ENCODE measurements around the gene IGIP.

The IGIP gene

GRCh38 chr5:140107312-140108092, 18.2 kb upstream of the IGIP start:
- Mint-ChIP-seq H3K27ac (peak overlapping the region; percentile 99), H3K36me3 (peaks cover 0 to 4% of the 10 kb centered on the region in 2 donors), H3K27me3 (peaks cover 6 to 11% of the 10 kb centered on the region in 2 donors), H3K9me3 (no peaks in the 10 kb centered on the region), H3K4me1 (peaks cover 25 to 30% of the 10 kb centered on the region in 2 donors), H3K4me3 (peak overlapping the region; percentile 94)
- ATAC-seq (replicated peaks) (peak; percentile 89 to 93), DNase-seq (peak; percentile 90)

- peaks cover 0 to under 1% of the 10 kb centered on the region in 2 donors for H3K36me3 Mint-ChIP-seq
- peak overlapping the region; percentile 94 for H3K4me3 Mint-ChIP-seq
- no peaks in the 10 kb centered on the region for H3K9me3 Mint-ChIP-seq
- H3K4me1 Mint-ChIP-seq: peaks cover 30 to 38% of the 10 kb centered on the region in 2 donors
- ATAC-seq (replicated peaks) (peak in 1 of 2 donors; percentile 3), DNase-seq (no peak)
- peak overlapping the region; percentile 99 for H3K27ac Mint-ChIP-seq
- peaks cover 6 to 7% of the 10 kb centered on the region in 2 donors for H3K27me3 Mint-ChIP-seq
Observed at GRCh38 chr5:140108093-140109017, 17.4 kb upstream of the IGIP start.

GRCh38 chr5:140109018-140109758, 16.5 kb upstream of the IGIP start:
- DNase-seq (no peak), ATAC-seq (replicated peaks) (no peak)
- Mint-ChIP-seq H3K9me3 (no peaks in the 10 kb centered on the region), H3K4me3 (peak overlapping the region; percentile 94), H3K27ac (peak overlapping the region; percentile 99), H3K4me1 (peaks cover 30 to 43% of the 10 kb centered on the region in 2 donors), H3K36me3 (no peaks in the 10 kb centered on the region), H3K27me3 (peaks cover 6 to 7% of the 10 kb centered on the region in 2 donors)

- Mint-ChIP-seq H3K9me3 (no peaks in the 10 kb centered on the region), H3K4me1 (peaks cover 34 to 48% of the 10 kb centered on the region in 2 donors), H3K27ac (no peak overlapping the region), H3K36me3 (peaks cover 0 to 5% of the 10 kb centered on the region in 2 donors), H3K4me3 (no peak overlapping the region), H3K27me3 (peaks cover 6 to 7% of the 10 kb centered on the region in 2 donors)
- DNase-seq (no peak), ATAC-seq (replicated peaks) (no peak)
Observed at GRCh38 chr5:140109759-140110645, 15.7 kb upstream of the IGIP start.

- Mint-ChIP-seq H3K4me1 (peaks cover 35 to 50% of the 10 kb centered on the region in 2 donors), H3K9me3 (no peaks in the 10 kb centered on the region), H3K36me3 (peaks cover 0 to 7% of the 10 kb centered on the region in 2 donors), H3K27me3 (peaks cover 6 to 7% of the 10 kb centered on the region in 2 donors), H3K4me3 (no peak overlapping the region), H3K27ac (no peak overlapping the region)
- DNase-seq (no peak), ATAC-seq (replicated peaks) (no peak)
Observed at GRCh38 chr5:140110646-140110957, 15.1 kb upstream of the IGIP start.

GRCh38 chr5:140111011-140111858, 14.5 kb upstream of the IGIP start:
- peak overlapping the region; percentile 26 to 66 for H3K4me3 Mint-ChIP-seq
- H3K4me1 Mint-ChIP-seq: peaks cover 35 to 50% of the 10 kb centered on the region in 2 donors
- no peak overlapping the region for H3K27ac Mint-ChIP-seq

GRCh38 chr5:140111859-140112551, 13.7 kb upstream of the IGIP start:
- H3K36me3 Mint-ChIP-seq: peaks cover 0 to 7% of the 10 kb centered on the region in 2 donors
- no peak for DNase-seq
- H3K9me3 Mint-ChIP-seq: no peaks in the 10 kb centered on the region
- peak overlapping the region; percentile 26 to 66 for H3K4me3 Mint-ChIP-seq
- H3K27me3 Mint-ChIP-seq: peaks cover 6 to 7% of the 10 kb centered on the region in 2 donors
- peaks cover 36 to 51% of the 10 kb centered on the region in 2 donors for H3K4me1 Mint-ChIP-seq
- no peak overlapping the region for H3K27ac Mint-ChIP-seq
- ATAC-seq (replicated peaks): no peak

More at GRCh38 chr5:140111011-140111858, 14.5 kb upstream of the IGIP start:
- H3K36me3 Mint-ChIP-seq: peaks cover 0 to 7% of the 10 kb centered on the region in 2 donors
- ATAC-seq (replicated peaks): no peak
- peaks cover 6 to 7% of the 10 kb centered on the region in 2 donors for H3K27me3 Mint-ChIP-seq
- H3K9me3 Mint-ChIP-seq: no peaks in the 10 kb centered on the region
- no peak for DNase-seq

GRCh38 chr5:140112685-140113179, 13.0 kb upstream of the IGIP start:
- peak overlapping the region; percentile 87 to 97 for H3K4me3 Mint-ChIP-seq
- H3K27ac Mint-ChIP-seq: peak overlapping the region; percentile 86
- H3K36me3 Mint-ChIP-seq: peaks cover 0 to 7% of the 10 kb centered on the region in 2 donors

GRCh38 chr5:140113180-140113698, 12.5 kb upstream of the IGIP start:
- ATAC-seq (replicated peaks): no peak
- H3K27me3 Mint-ChIP-seq: peaks cover 6 to 7% of the 10 kb centered on the region in 2 donors
- DNase-seq: no peak
- no peaks in the 10 kb centered on the region for H3K9me3 Mint-ChIP-seq
- peaks cover 0 to 7% of the 10 kb centered on the region in 2 donors for H3K36me3 Mint-ChIP-seq
- H3K4me3 Mint-ChIP-seq: peak overlapping the region; percentile 87 to 97
- peak overlapping the region; percentile 96 for H3K27ac Mint-ChIP-seq
- peaks cover 33 to 50% of the 10 kb centered on the region in 2 donors for H3K4me1 Mint-ChIP-seq

More at GRCh38 chr5:140112685-140113179, 13.0 kb upstream of the IGIP start:
- DNase-seq (no peak), ATAC-seq (replicated peaks) (no peak)
- Mint-ChIP-seq H3K9me3 (no peaks in the 10 kb centered on the region), H3K27me3 (peaks cover 6 to 7% of the 10 kb centered on the region in 2 donors), H3K4me1 (peaks cover 32 to 48% of the 10 kb centered on the region in 2 donors)

GRCh38 chr5:140113699-140114263, 12.0 kb upstream of the IGIP start, which contains the start of gene PURA:
PURA (plus strand) TSS chr5:140114109; CDS start chr5:140114182, 73 bp downstream.
- H3K27me3 Mint-ChIP-seq: peaks cover 6 to 7% of the 10 kb centered on the region in 2 donors
- H3K27ac Mint-ChIP-seq: peak within 1 kb of the TSS; percentile 96
- H3K4me1 Mint-ChIP-seq: peaks cover 32 to 49% of the 10 kb centered on the region in 2 donors
- ATAC-seq (replicated peaks): peak; percentile 91 to 93
- peaks cover 0 to 7% of the 10 kb centered on the region in 2 donors for H3K36me3 Mint-ChIP-seq
- H3K9me3 Mint-ChIP-seq: no peaks in the 10 kb centered on the region
- peak; percentile 96 for DNase-seq
- peak within 1 kb of the TSS; percentile 87 to 97 for H3K4me3 Mint-ChIP-seq
